ENCODE results near the gene MIGA2.
"Not testable (repeated sequence)": the region's sequence is repeated elsewhere in the genome, so short reads cannot be mapped to it uniquely, and the experiment has no call there.

Gene MIGA2, protein sequence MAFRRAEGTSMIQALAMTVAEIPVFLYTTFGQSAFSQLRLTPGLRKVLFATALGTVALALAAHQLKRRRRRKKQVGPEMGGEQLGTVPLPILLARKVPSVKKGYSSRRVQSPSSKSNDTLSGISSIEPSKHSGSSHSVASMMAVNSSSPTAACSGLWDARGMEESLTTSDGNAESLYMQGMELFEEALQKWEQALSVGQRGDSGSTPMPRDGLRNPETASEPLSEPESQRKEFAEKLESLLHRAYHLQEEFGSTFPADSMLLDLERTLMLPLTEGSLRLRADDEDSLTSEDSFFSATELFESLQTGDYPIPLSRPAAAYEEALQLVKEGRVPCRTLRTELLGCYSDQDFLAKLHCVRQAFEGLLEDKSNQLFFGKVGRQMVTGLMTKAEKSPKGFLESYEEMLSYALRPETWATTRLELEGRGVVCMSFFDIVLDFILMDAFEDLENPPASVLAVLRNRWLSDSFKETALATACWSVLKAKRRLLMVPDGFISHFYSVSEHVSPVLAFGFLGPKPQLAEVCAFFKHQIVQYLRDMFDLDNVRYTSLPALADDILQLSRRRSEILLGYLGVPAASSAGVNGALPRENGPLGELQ

DNA sequence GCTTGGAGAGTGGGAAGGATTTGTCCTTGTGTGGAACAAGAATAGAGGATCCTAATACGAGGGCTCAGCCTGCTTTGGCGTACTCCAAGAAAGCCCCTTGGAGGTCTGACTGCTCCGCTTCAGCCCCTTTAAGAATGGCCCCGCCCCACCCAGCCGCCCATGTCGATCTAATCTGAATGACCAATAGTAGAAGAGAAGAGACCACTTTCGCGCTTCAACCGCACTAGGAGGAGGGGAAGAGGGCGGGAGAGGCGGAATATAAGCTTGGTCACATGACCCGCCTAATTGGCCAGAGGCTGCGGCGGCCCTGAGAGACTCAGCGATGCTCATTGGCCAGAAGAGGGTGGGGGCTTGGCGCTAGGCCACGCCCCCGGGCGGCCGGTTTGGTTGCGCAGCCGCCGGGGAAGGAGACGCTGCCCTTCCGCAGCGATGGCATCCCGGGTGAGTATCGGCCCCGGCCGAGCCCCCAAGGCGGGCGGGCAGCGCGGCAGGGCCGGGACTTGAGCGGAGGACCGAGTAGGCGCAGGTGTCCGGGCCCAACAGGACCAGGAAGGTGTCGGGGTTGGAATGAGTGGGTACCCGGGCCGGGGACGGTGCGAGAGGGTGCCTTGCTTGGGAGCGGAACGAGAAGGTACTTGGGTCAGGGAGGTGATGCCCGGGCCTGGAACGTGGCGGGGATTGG lies at the start of gene MIGA2:
MIGA2 (plus strand) TSS at position 386 of the 682 bp plus-strand sequence. CDS start 3,969 bp downstream, outside the sequence.
- H3K27ac Mint-ChIP-seq: peak within 1 kb of the TSS; percentile 66
- no peaks in the 10 kb centered on the region for H3K9me3 Mint-ChIP-seq
- no peaks in the 10 kb centered on the region for H3K27me3 Mint-ChIP-seq
- H3K4me3 Mint-ChIP-seq: peak within 1 kb of the TSS; percentile 90
- peaks cover 20% of the 10 kb centered on the region for H3K4me1 Mint-ChIP-seq (ENCODE audit: low read depth)
- H3K36me3 Mint-ChIP-seq (ENCODE audit: low read depth): peaks cover 3% of the 10 kb centered on the region

DNA sequence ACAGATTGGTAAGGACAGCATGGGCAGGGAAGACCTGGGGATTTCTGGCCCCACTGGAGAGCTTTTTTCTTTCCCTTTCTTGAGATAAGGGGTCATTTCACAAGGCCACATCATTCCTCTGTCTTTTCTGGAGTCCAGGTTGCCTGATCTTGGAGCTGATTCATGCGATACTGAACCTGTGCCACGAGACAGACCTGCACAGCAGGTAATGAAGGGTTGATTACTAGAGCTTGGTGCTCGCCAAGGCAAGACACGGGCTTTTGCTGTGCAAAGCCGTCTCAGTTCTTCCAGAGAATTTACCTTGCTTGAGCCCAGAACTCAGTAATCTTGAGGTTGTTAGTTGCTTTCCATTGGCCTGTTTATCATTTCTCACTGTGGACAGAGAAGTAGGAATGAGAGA lies 49.8 kb upstream of the MIGA2 start:
- Mint-ChIP-seq H3K9me3 (no peaks in the 10 kb centered on the region), H3K36me3 (ENCODE audit: low read depth) (peaks cover 64% of the 10 kb centered on the region), H3K27me3 (no peaks in the 10 kb centered on the region), H3K4me1 (ENCODE audit: low read depth) (no peaks in the 10 kb centered on the region), H3K4me3 (no peak overlapping the region), H3K27ac (no peak overlapping the region)

DNA sequence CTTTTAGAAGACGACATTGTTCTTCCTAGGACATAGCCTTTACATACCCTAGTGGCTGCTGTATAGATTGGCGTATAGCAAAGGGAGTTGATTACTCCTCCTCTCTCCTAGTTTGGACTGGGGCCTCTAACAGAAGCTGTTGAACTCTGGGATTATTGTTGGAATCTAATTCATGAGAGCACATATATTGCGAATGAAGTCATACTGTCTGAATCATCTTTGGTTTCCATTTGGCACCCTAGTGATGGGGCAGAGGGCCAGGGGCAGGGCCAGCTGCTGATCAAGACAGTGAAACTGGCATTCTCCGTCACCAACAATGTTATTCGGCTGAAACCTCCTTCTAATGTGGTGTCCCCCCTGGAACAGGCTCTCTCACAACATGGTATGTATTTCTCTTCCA lies 48.6 kb upstream of the MIGA2 start:
- Mint-ChIP-seq H3K4me3 (no peak overlapping the region), H3K27me3 (no peaks in the 10 kb centered on the region), H3K36me3 (ENCODE audit: low read depth) (peaks cover 62% of the 10 kb centered on the region), H3K4me1 (ENCODE audit: low read depth) (no peaks in the 10 kb centered on the region), H3K9me3 (no peaks in the 10 kb centered on the region), H3K27ac (no peak overlapping the region)

DNA sequence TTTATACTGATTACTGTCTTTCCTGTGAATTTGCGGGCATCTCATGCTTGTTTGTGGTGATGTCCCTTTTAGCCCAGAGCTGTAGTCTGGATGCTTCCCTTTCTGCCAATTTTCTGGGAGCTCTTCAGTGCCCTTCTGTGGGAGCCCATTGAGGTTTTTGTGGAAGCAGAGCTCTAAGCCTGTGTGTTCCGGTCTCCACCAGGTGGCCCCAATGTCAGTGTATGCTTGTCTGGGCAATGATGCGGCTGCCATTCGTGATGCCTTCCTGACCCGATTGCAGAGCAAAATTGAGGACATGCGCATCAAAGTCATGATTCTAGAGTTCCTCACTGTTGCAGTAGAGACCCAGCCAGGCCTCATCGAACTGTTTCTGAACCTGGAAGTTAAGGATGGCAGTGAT lies 43.4 kb upstream of the MIGA2 start:
- H3K27me3 Mint-ChIP-seq: no peaks in the 10 kb centered on the region
- H3K4me3 Mint-ChIP-seq: no peak overlapping the region
- no peak overlapping the region for H3K27ac Mint-ChIP-seq
- H3K9me3 Mint-ChIP-seq: no peaks in the 10 kb centered on the region
- H3K4me1 Mint-ChIP-seq (ENCODE audit: low read depth): no peaks in the 10 kb centered on the region
- peaks cover 65% of the 10 kb centered on the region for H3K36me3 Mint-ChIP-seq (ENCODE audit: low read depth)

DNA sequence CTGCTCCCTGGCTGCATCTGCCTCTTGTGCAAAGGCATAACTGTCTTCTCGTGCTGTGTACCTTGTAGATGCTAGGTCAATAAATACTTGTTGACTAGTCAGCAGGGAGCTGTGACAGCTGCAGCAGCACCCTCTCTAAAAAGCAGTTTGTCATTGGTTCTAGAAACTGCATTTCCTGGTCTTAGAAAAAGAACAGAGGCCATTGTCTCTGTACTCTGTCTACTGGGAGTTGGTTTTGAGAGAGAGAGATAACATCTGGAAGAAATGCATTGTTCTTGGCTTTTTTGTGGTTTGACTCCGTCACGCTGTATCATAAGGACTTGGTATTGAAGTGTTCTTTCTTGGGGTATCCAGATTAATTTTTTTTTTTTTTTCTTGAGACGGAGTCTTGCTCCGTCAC lies 40.6 kb upstream of the MIGA2 start:
- H3K4me1 Mint-ChIP-seq (ENCODE audit: low read depth): no peaks in the 10 kb centered on the region
- H3K27me3 Mint-ChIP-seq: no peaks in the 10 kb centered on the region
- H3K27ac Mint-ChIP-seq: no peak overlapping the region

DNA sequence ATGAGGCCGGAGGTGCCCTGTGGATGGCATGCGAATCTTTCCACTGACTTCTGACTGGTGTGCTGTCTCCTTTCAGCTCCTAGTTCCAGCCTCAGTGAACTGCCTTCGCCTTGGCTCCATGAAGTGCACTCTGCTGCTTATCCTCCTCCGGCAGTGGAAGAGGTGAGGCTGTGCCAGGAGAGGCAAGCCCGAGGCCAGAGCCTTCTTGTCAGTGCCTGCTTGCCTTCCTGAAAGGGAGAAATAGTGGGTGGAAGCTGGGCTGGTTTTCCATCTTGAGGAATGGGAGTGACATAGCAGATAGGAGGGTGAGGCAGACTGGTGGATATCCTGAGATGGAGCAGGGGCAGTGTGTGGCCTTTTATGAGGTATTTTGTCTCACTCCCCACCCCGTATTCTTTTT lies 38.0 kb upstream of the MIGA2 start:
- H3K27me3 Mint-ChIP-seq: no peaks in the 10 kb centered on the region
- H3K36me3 Mint-ChIP-seq (ENCODE audit: low read depth): peaks cover 77% of the 10 kb centered on the region
- H3K4me1 Mint-ChIP-seq (ENCODE audit: low read depth): no peaks in the 10 kb centered on the region
- no peak overlapping the region for H3K27ac Mint-ChIP-seq
- no peak overlapping the region for H3K4me3 Mint-ChIP-seq
- no peaks in the 10 kb centered on the region for H3K9me3 Mint-ChIP-seq

More for the DNA sequence above, 40.6 kb upstream of the MIGA2 start:
- Mint-ChIP-seq H3K36me3 (ENCODE audit: low read depth) (peaks cover 62% of the 10 kb centered on the region), H3K9me3 (no peaks in the 10 kb centered on the region), H3K4me3 (no peak overlapping the region)

DNA sequence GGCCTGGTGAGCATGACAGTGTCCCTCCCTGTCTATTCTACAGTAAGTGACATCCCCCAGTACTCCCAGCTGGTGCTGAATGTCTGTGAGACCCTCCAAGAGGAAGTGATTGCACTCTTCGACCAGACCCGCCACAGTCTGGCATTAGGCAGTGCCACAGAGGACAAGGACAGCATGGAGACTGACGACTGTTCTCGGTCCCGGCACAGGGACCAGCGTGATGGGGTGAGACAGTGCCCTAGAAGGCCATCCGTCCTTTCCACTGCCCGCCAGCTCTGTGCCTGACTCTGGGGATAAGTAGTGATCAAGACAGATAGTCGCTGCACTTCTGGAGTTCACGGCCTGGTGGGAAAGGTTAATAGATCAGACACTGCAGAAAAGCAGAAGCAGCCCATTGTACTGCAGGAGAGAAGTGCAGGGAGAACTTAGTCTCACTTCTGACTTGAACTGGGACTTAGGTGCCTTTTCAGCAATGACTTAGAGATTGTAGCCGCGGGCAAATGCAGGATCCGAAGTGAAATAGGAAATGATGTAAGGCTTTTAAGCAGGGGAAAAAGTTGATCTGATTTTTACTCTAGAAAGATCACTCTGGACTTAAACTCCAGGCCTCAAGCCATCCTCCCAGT lies 36.7 kb upstream of the MIGA2 start:
- H3K27me3 Mint-ChIP-seq: no peaks in the 10 kb centered on the region
- no peak overlapping the region for H3K27ac Mint-ChIP-seq
- no peaks in the 10 kb centered on the region for H3K9me3 Mint-ChIP-seq
- H3K4me1 Mint-ChIP-seq (ENCODE audit: low read depth): no peaks in the 10 kb centered on the region
- peaks cover 67% of the 10 kb centered on the region for H3K36me3 Mint-ChIP-seq (ENCODE audit: low read depth)
- no peak overlapping the region for H3K4me3 Mint-ChIP-seq

DNA sequence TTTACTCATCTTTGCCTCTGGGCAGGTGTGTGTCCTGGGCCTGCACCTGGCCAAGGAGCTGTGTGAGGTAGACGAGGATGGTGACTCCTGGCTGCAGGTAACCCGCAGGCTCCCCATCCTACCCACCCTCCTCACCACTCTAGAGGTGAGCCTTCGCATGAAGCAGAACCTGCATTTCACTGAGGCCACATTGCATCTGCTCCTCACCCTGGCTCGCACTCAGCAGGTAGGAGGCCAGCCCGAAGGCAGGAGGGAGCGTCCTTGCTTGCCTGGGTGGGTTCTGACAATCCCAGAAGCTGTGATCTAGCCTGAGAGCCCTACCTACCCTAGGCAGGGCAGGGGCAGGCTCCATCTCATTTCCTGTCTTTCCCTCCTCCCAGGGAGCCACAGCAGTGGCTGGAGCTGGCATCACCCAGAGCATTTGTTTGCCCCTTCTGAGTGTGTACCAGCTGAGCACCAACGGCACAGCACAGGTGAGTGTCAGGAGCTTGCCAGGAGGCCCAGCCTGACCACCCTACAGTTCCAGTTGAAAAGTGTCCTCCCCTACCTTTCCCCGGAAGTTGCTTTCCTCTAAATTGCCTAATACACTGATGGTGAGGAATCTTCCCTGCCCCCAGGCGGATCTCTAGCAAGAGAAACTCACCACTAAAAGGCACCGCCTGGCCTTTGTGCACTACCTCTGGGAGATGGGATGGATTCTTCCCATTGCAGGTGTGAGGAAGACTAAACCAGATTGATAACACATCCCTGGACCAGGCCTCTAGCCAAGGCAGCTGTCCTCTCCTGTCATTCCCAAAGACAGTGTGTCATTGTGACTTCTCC lies 34.7 kb upstream of the MIGA2 start:
- H3K36me3 Mint-ChIP-seq (ENCODE audit: low read depth): peaks cover 67% of the 10 kb centered on the region

DNA sequence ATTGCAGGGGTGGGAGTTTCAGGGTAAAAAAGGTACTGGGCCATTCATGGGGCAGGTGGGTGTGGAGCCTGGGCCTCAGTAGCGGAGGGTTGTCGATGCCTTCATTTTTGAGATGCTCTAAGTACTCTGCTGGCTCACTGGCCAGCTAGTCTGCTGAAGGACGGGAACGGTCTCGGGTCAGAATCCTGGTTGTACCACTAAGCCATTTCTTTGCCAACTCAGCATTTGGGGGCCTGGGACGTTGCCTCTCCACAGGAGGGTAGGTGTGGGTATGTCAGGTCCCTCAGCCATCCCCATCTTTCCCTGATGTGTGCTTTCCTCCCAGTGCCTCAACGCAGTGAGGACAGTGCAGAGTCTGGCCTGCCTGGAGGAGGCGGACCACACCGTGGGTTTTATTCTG lies 33.4 kb upstream of the MIGA2 start:
- H3K27me3 Mint-ChIP-seq: no peaks in the 10 kb centered on the region
- no peaks in the 10 kb centered on the region for H3K9me3 Mint-ChIP-seq
- no peak overlapping the region for H3K27ac Mint-ChIP-seq
- no peaks in the 10 kb centered on the region for H3K4me1 Mint-ChIP-seq (ENCODE audit: low read depth)
- H3K4me3 Mint-ChIP-seq: no peak overlapping the region
- peaks cover 64% of the 10 kb centered on the region for H3K36me3 Mint-ChIP-seq (ENCODE audit: low read depth)

More for the DNA sequence above, 34.7 kb upstream of the MIGA2 start:
- Mint-ChIP-seq H3K27me3 (no peaks in the 10 kb centered on the region), H3K27ac (peak overlapping the region; percentile 26), H3K9me3 (no peaks in the 10 kb centered on the region), H3K4me3 (no peak overlapping the region), H3K4me1 (ENCODE audit: low read depth) (no peaks in the 10 kb centered on the region)

DNA sequence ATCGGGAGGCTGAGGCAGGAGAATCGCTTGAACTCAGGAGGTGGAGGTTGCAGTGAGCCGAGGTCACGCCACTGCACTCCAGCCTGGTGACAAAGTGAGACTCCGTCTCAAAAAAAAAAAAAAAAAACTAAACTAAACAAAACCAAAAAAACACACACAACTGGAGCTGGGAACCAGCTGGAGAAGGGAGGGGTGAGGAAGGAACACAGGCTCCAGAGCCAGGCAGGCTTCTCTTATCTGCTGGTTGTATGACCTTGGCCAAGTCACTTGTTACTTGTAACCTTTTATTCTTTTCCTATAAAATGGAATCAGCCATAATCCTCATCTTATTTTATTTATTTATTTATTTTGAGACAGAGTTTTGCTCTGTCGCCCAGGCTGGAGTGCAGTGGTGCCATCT lies 32.3 kb upstream of the MIGA2 start:
- peaks cover 56% of the 10 kb centered on the region for H3K36me3 Mint-ChIP-seq (ENCODE audit: low read depth)
- H3K4me3 Mint-ChIP-seq; H3K9me3 Mint-ChIP-seq; H3K4me1 Mint-ChIP-seq (ENCODE audit: low read depth); H3K27ac Mint-ChIP-seq; H3K27me3 Mint-ChIP-seq: not testable (repeated sequence)

DNA sequence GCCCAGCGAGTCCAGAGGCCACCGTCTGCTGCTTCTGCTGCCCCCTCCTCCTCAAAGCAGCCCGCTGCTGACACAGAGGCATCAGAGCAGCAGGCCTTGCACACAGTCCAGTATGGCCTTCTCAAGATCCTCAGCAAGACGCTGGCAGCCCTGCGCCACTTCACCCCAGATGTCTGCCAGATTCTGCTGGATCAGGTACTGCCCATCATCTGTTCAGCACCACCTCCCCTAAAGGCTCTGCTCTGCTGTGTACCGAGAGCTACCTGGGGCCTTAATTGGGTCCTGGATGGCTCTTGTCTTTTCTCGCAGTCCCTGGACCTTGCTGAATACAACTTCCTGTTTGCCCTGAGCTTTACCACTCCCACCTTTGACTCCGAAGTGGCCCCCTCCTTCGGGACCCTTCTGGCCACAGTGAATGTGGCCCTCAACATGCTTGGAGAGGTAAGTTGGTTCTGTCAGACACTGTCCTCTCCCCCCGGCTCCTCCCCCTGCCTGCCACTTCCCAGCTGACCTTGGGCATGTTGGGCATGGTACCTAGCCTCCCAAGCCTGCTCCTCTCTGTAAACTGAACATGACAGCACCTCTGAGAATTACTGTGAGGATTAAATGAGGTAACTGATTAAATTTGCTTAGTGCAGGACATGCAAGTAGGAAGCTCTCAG lies 31.0 kb upstream of the MIGA2 start:
- H3K27me3 Mint-ChIP-seq: no peaks in the 10 kb centered on the region
- no peaks in the 10 kb centered on the region for H3K9me3 Mint-ChIP-seq
- no peak overlapping the region for H3K27ac Mint-ChIP-seq
- H3K4me1 Mint-ChIP-seq (ENCODE audit: low read depth): no peaks in the 10 kb centered on the region
- H3K4me3 Mint-ChIP-seq: no peak overlapping the region
- peaks cover 56% of the 10 kb centered on the region for H3K36me3 Mint-ChIP-seq (ENCODE audit: low read depth)

DNA sequence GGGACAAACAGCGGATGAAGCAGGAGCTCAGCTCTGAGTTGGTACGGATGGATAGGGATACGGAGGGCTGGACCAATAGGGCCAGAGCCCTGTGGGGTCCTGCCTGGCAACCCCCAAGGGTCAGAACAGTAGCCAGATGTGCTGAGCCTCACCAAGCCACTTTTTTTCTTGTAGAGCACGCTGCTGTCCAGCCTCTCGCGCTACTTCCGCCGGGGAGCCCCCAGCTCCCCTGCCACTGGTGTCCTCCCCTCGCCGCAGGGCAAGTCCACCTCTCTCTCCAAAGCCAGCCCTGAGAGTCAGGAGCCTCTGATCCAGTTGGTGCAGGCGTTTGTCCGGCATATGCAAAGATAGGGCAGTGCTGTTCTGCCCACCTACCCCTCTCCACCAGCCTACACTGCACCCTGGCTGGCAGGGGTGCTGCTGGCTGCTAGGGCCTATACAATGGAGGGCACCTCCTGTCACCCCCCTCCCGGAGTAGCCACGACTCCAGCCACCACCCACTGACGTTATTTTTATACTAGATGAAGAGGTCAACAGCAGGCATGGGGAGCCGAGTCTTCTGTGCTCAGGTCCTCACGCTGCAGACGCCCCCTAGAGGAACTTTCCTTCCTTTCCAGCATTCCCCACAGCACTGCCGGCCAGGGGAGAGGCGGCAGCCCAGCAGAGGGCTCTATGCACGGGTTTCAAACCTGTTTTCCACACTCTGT lies 29.9 kb upstream of the MIGA2 start:
- H3K27me3 Mint-ChIP-seq: no peaks in the 10 kb centered on the region
- H3K4me3 Mint-ChIP-seq: no peak overlapping the region
- no peaks in the 10 kb centered on the region for H3K9me3 Mint-ChIP-seq
- peaks cover 48% of the 10 kb centered on the region for H3K36me3 Mint-ChIP-seq (ENCODE audit: low read depth)
- H3K4me1 Mint-ChIP-seq (ENCODE audit: low read depth): no peaks in the 10 kb centered on the region
- peak overlapping the region; percentile 41 for H3K27ac Mint-ChIP-seq

DNA sequence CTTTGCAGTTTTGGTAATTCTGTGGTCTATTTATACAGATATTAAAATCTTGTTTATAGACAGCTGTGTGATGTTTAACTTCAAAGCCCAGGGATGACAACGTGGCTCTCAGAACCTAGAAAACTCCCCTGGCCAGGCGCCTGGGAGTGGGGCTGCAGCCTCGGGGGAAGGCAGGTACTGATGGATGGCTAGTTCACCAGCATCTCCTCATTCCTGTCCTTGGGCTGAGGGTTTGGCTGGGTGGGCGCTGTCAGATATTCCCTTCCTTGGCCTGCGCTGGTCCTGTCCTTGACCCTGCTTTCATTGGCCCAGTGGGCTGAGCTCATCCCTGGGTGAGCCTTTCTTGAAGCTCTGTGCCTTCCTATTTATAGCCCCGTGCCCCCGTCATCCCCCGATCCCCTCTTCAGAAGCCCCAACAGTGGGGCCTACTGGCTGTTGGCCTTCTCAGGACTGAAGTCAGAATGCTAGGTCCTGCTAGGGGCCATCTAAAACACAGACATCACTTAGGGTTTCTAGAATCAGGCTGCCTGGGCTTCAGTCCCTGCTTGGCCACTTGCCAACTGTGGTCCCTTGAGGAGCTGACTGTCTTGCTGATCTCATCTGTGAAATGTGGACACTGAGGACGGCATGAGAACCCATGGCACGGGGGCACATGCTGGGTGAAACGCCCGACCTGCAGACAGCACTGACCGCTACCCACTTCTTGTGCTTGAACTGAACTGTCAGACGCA lies 29.2 kb upstream of the MIGA2 start:
- Mint-ChIP-seq H3K36me3 (ENCODE audit: low read depth) (peaks cover 41% of the 10 kb centered on the region), H3K27me3 (no peaks in the 10 kb centered on the region), H3K27ac (no peak overlapping the region), H3K4me1 (ENCODE audit: low read depth) (no peaks in the 10 kb centered on the region), H3K4me3 (no peak overlapping the region), H3K9me3 (no peaks in the 10 kb centered on the region)
